ENCODE results near the gene ANKRD9.

ANKRD9 gene

DNA sequence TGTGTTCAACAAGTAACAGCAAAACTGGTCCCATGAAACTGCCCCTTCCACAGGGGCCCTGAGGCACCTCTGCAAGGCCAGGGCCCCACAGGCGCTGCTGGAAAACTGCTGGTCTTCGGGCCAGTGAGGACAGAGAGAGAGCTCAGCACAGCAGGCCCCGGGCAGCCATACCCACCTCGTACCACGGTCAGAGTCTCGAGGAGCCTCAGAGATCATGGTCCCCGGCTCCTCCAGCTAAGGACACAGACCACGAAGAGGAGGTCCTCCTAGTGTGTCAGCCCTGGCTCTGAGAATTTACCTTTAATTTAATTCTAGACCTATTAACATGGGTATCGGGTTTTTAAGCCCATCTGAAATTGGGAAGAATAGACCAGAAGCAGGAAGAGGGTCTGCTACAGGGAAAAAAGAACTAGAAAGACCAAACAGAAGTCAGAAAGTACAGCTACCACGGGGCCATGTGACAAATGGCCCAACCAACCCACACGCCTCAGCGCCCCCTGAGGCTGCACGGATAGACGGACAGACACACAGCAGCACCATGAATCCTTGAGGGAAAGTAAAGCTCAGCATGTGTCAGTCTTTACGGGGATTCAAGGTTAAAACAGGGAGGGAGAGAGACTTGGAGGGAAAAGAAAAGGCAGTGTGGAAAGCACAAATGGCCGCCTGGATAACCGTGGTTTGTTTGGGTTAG, 22.9 kb downstream of the ANKRD9 start:
- TF ChIP-seq, protein P1, sequence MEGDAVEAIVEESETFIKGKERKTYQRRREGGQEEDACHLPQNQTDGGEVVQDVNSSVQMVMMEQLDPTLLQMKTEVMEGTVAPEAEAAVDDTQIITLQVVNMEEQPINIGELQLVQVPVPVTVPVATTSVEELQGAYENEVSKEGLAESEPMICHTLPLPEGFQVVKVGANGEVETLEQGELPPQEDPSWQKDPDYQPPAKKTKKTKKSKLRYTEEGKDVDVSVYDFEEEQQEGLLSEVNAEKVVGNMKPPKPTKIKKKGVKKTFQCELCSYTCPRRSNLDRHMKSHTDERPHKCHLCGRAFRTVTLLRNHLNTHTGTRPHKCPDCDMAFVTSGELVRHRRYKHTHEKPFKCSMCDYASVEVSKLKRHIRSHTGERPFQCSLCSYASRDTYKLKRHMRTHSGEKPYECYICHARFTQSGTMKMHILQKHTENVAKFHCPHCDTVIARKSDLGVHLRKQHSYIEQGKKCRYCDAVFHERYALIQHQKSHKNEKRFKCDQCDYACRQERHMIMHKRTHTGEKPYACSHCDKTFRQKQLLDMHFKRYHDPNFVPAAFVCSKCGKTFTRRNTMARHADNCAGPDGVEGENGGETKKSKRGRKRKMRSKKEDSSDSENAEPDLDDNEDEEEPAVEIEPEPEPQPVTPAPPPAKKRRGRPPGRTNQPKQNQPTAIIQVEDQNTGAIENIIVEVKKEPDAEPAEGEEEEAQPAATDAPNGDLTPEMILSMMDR (IDR thresholded peaks at IDR 0.05; ENCODE audit: borderline replicate concordance, extremely low read depth, low read length, poor library complexity, severe bottlenecking), result no peak
- TF ChIP-seq EZH2 (IDR thresholded peaks at IDR 0.05; ENCODE audit: borderline replicate concordance, low read depth, low read length, severe bottlenecking), result no peak
- no peak overlapping the region for H2AFZ ChIP-seq (ENCODE audit: low read depth, low read length)
- no peak for DNase-seq

DNA sequence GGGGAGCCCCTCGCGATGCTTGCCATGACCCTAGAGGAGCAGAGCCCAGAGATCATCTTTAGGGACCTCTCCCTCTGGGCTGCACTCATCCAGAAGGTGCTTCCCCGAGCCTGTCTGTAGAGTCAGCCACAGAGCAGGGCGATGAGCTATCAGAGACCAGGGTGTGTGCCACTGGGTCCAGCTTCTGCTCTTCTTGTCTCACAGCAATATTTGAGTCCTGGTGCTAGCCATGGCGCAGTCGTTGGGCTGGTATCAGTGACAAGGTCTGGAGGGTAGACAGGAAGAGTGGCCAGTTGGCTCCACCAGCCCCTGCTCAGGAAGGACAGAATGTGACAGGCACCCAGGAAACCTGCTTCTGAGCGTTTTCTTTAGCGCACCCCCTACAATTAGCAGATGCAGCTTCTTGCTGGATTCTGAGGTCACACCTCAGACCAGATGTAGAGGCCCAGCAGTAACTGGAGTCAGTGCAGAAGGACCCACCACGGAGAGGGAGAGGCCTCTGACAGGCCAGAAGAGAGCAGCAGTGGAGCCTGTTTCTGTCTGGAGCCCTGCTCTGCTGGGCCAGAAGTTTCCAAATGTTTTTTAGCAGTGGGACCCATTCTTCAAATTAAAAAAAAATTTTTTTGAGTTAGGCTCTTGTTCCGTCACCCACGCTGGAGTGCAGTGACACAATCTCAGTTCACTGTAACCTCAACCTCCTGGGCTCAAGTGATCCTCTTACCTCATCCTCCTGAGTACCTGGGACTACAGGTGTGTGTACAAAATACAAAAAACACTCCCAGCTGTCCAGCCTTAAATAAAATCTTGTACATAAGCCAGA, 23.7 kb downstream of the ANKRD9 start:
- no peak for TF ChIP-seq EZH2 (IDR thresholded peaks at IDR 0.05; ENCODE audit: borderline replicate concordance, low read depth, low read length, severe bottlenecking)
- TF ChIP-seq, protein P1 (IDR thresholded peaks at IDR 0.05; ENCODE audit: borderline replicate concordance, extremely low read depth, low read length, poor library complexity, severe bottlenecking), result no peak
- Histone ChIP-seq H3K4me1 (ENCODE audit: insufficient read depth, low read length) (no peaks in the 10 kb centered on the region), H3K79me2 (ENCODE audit: insufficient read depth, low read length) (no peaks in the 10 kb centered on the region), H4K20me1 (ENCODE audit: insufficient read depth, low read length) (no peaks in the 10 kb centered on the region), H3K27me3 (ENCODE audit: insufficient read depth, low read length, poor library complexity) (no peaks in the 10 kb centered on the region), H3K4me2 (ENCODE audit: insufficient read depth, low read length) (no peak overlapping the region), H3K9me3 (ENCODE audit: insufficient read depth, low read length, severe bottlenecking) (no peaks in the 10 kb centered on the region), H2AFZ (ENCODE audit: low read depth, low read length) (no peak overlapping the region), H3K4me3 (ENCODE audit: low read depth in 1 of 2, low read length in 2 of 2) (no peak overlapping the region), H3K27ac (ENCODE audit: low read length) (no peak overlapping the region), H3K9ac (ENCODE audit: low read depth, low read length) (no peak overlapping the region), H3K36me3 (ENCODE audit: insufficient read depth, low read length) (no peaks in the 10 kb centered on the region)
- no peak for ATAC-seq (ENCODE audit: insufficient read depth, low read depth)
- DNase-seq, result no peak

More for the DNA sequence above, 22.9 kb downstream of the ANKRD9 start:
- ATAC-seq (ENCODE audit: insufficient read depth, low read depth), result no peak
- no peaks in the 10 kb centered on the region for H3K27me3 ChIP-seq (ENCODE audit: insufficient read depth, low read length, poor library complexity)
- no peak overlapping the region for H3K27ac ChIP-seq (ENCODE audit: low read length)
- H3K36me3 ChIP-seq (ENCODE audit: insufficient read depth, low read length), result no peaks in the 10 kb centered on the region
- H3K4me1 ChIP-seq (ENCODE audit: insufficient read depth, low read length), result no peaks in the 10 kb centered on the region
- H3K4me2 ChIP-seq (ENCODE audit: insufficient read depth, low read length), result no peak overlapping the region
- H3K4me3 ChIP-seq (ENCODE audit: low read depth in 1 of 2, low read length in 2 of 2), result no peak overlapping the region
- no peaks in the 10 kb centered on the region for H3K9me3 ChIP-seq (ENCODE audit: insufficient read depth, low read length, severe bottlenecking)
- H3K9ac ChIP-seq (ENCODE audit: low read depth, low read length), result no peak overlapping the region
- H3K79me2 ChIP-seq (ENCODE audit: insufficient read depth, low read length), result no peaks in the 10 kb centered on the region
- no peaks in the 10 kb centered on the region for H4K20me1 ChIP-seq (ENCODE audit: insufficient read depth, low read length)

DNA sequence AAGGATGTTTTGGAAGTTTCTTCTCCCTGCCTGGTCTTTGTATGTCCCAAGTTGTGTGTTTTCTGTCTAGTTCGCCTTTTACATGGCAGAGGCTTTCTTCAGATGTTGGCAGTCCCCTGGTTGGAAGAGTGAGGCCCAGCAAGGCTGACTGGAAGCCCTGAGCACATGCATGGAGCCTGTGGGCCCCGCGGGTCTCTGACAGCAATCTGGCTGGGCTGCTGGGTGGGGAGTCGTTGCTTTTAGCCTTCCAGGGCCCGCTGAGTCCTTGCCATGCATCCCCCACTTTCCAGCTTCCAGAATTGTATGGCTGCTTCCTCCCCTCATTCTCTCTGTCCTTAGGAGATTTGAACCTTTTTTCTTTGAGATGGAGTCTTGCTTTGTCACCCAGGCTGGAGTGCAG, 25.3 kb downstream of the ANKRD9 start:
- TF ChIP-seq, protein P1 (IDR thresholded peaks at IDR 0.05; ENCODE audit: borderline replicate concordance, extremely low read depth, low read length, poor library complexity, severe bottlenecking), result no peak
- no peak for TF ChIP-seq EZH2 (IDR thresholded peaks at IDR 0.05; ENCODE audit: borderline replicate concordance, low read depth, low read length, severe bottlenecking)
- no peak overlapping the region for H3K9ac ChIP-seq (ENCODE audit: low read depth, low read length)
- H4K20me1 ChIP-seq (ENCODE audit: insufficient read depth, low read length), result no peaks in the 10 kb centered on the region
- H3K4me2 ChIP-seq (ENCODE audit: insufficient read depth, low read length), result no peak overlapping the region
- no peaks in the 10 kb centered on the region for H3K9me3 ChIP-seq (ENCODE audit: insufficient read depth, low read length, severe bottlenecking)
- no peaks in the 10 kb centered on the region for H3K79me2 ChIP-seq (ENCODE audit: insufficient read depth, low read length)
- H2AFZ ChIP-seq (ENCODE audit: low read depth, low read length), result no peak overlapping the region
- no peak overlapping the region for H3K4me3 ChIP-seq (ENCODE audit: low read depth in 1 of 2, low read length in 2 of 2)
- 0 out of 2 replicates have a peak, but pooled peaks cover 3% of the 10 kb centered on the region for H3K4me1 ChIP-seq (ENCODE audit: insufficient read depth, low read length)
- no peak overlapping the region for H3K27ac ChIP-seq (ENCODE audit: low read length)
- no peak for DNase-seq
- ATAC-seq (ENCODE audit: insufficient read depth, low read depth), result no peak
- no peaks in the 10 kb centered on the region for H3K36me3 ChIP-seq (ENCODE audit: insufficient read depth, low read length)
- H3K27me3 ChIP-seq (ENCODE audit: insufficient read depth, low read length, poor library complexity), result no peaks in the 10 kb centered on the region

Measured in DND-41 (cell line).